UCSD-AML1 (cell line): ENCODE results near the gene MRO.

ENCODE experiments used
- DNase-seq: peaks from one replicate; lab custom pipeline; 2025; ENCODE audit not compliant: unreplicated experiment; lab: John Stamatoyannopoulos, UW

The MRO gene

GRCh38 chr18:50748243-50749229 is 71.3 kb downstream of the MRO start:
- DNase-seq: no peak

- no peak for DNase-seq
These were observed 72.0 kb downstream of the MRO start for GRCh38 chr18:50747849-50748242.

- no peak for DNase-seq
These were observed 73.9 kb downstream of the MRO start for GRCh38 chr18:50745945-50746344.
